Gastroesophageal sphincter (tissue), 3 donors: Measurements from ENCODE around the gene ZCCHC14.

Experiments used
- CTCF ChIP-seq, 4 experiments: fragments of 200-600 bp in 2 of 4; fragments of 450-650 bp in 2 of 4; sonication (generic) in 1 of 4; IDR thresholded peaks; one replicate each; pipeline ENCODE4 v1.5.1; 2017 to 2019; ENCODE audit warnings: antibody characterized with exemption in 4 of 4, mild to moderate bottlenecking in 2 of 4, moderate library complexity in 2 of 4
- EP300 ChIP-seq: sonication (generic); formaldehyde crosslinking; IDR thresholded peaks from one replicate; pipeline ENCODE4 v1.6.1; 2017; ENCODE audit warnings: antibody characterized with exemption, mild to moderate bottlenecking

DNA sequence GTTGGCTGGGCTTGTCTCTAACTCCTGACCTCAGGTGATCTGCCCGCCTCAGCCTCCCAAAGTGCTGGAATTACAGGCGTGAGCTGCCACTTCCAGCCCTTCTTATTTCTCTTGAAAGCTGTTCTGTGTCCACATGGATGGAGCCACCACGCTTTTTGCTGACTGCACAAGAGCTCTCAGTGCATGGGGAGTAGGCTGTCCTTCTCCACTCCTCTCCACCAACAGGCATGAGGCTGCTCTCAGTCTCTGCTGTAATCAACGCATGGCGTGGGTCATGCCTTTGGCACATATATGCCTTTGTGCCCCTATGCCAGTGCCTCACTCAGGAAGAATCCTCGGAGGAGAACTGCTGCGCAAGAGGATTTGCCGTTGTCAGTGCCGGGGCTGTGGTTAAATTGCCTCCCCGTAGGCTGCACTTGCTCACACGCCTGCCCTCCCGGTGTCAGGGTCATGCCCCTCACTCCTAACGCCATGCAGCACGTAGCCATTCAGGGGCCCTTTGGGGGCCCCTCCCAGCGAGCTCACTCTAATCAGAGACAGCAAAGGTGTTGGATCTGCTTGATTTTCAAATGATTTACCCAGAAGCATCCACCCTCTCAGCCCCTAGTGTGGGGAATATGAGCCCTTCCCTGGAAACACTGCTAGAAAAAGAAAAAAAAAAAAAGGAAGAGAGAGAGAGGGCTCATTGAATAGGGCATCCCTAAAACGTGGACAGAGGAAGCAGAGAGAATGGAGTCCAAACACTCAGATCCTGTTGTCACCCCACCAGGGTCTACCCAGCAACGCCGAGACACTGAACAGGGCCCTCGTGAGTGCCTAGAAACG is 47.5 kb upstream of the ZCCHC14 start:
- no peak for TF ChIP-seq CTCF (IDR thresholded peaks at IDR 0.05)
- no peak for TF ChIP-seq EP300
